Breast epithelium (tissue), 3 donors: Measurements from ENCODE around the gene TMIE.

Experiments used
- POLR2A ChIP-seq: fragments of 450-650 bp; IDR thresholded peaks from one replicate; pipeline ENCODE4 v1.6.1; 2016; ENCODE audit warnings: antibody characterized with exemption, mild to moderate bottlenecking, moderate library complexity
- TF ChIP-seq, protein P1 (sequence below), 3 donors: fragments of 450-650 bp; IDR thresholded peaks; one replicate each; pipeline ENCODE4 v1.5.1; 2016 to 2017; ENCODE audit warnings: antibody characterized with exemption in 3 of 3, mild to moderate bottlenecking in 3 of 3, moderate library complexity in 3 of 3

DNA sequence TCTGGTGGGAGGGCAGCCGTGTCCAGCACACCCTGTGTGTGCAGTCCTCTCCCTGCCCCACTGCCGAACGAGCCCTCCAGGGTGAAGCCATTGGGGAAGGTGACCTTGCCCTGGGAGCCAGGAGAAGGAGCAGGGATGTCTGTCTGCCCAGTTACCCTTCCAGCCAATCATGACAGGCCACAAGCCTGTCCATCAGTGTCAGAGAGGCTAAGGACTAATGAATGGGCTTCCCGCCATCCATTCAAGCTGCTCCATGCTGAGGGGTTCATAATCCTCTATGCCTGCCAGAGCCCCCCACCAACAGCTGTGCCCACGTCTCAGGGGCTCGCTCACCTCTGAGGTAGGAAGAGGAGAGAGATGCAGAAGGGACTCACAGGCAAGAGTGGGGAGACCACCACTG is 22.9 kb upstream of the TMIE start:
- TF ChIP-seq, protein P1, sequence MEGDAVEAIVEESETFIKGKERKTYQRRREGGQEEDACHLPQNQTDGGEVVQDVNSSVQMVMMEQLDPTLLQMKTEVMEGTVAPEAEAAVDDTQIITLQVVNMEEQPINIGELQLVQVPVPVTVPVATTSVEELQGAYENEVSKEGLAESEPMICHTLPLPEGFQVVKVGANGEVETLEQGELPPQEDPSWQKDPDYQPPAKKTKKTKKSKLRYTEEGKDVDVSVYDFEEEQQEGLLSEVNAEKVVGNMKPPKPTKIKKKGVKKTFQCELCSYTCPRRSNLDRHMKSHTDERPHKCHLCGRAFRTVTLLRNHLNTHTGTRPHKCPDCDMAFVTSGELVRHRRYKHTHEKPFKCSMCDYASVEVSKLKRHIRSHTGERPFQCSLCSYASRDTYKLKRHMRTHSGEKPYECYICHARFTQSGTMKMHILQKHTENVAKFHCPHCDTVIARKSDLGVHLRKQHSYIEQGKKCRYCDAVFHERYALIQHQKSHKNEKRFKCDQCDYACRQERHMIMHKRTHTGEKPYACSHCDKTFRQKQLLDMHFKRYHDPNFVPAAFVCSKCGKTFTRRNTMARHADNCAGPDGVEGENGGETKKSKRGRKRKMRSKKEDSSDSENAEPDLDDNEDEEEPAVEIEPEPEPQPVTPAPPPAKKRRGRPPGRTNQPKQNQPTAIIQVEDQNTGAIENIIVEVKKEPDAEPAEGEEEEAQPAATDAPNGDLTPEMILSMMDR (IDR thresholded peaks at IDR 0.05), result no peak
- no peak for TF ChIP-seq POLR2A
